SKM-1 treated with dmso at 0.1 percent for 144 hours (cell line): ENCODE data around the gene ECI1.

Source experiments
- DNase-seq: peaks from one replicate; lab custom pipeline; 2025; ENCODE audit not compliant: unreplicated experiment; lab: John Stamatoyannopoulos, UW

The ECI1 gene

GRCh38 chr16:2235234-2235651 lies 16.1 kb downstream of the ECI1 start:
- no peak for DNase-seq

GRCh38 chr16:2234813-2235170 lies 16.6 kb downstream of the ECI1 start:
- no peak for DNase-seq

GRCh38 chr16:2233872-2234812 lies 17.2 kb downstream of the ECI1 start:
- no peak for DNase-seq

GRCh38 chr16:2233046-2233775 lies 18.2 kb downstream of the ECI1 start:
- DNase-seq = no peak

- no peak for DNase-seq
Measured at GRCh38 chr16:2232094-2232990, 19.0 kb downstream of the ECI1 start.

GRCh38 chr16:2231016-2231931 lies 20.1 kb downstream of the ECI1 start:
- DNase-seq = no peak

DNA sequence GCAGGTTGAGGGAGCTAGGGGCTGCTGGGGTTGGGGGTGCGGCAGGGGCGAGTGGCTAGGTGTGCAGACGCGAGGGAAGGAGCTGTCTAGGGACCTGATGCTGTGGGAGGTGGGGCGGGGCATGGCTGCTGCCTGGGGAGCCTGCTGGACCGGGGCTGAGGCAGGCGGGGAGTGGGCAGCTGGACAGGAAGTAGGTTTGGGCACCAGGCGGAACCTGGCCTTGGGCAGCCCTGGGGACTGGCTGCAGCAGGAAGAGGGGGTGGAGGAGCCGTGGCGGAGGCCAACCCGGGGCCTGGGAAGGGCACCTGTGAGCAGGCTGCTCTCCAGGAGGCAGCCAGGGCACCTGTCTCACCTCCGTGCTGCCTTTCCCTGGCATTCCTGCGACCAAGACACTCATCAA lies 21.0 kb downstream of the ECI1 start:
- DNase-seq = no peak

GRCh38 chr16:2229632-2230250 lies 21.6 kb downstream of the ECI1 start:
- no peak for DNase-seq

DNA sequence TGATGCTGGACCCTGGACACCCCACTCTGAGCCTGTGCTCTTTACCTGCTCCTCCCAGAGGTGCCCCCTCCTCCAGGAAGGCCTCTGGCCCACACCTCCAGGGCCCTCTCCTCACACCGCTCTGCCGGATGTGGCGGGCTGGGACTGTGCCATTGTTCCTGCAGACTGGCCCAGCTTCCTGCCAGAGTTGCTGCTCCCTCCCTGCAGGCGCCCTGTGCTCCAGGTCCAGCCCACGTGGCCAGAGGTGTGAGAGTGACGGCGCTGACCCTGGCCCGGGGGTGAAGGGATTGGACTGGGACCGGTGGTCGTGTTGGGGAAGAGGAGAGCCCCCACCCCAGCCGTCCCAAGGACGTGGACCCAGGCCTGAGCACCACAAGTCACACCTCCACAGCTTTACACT lies 22.3 kb downstream of the ECI1 start:
- no peak for DNase-seq

DNA sequence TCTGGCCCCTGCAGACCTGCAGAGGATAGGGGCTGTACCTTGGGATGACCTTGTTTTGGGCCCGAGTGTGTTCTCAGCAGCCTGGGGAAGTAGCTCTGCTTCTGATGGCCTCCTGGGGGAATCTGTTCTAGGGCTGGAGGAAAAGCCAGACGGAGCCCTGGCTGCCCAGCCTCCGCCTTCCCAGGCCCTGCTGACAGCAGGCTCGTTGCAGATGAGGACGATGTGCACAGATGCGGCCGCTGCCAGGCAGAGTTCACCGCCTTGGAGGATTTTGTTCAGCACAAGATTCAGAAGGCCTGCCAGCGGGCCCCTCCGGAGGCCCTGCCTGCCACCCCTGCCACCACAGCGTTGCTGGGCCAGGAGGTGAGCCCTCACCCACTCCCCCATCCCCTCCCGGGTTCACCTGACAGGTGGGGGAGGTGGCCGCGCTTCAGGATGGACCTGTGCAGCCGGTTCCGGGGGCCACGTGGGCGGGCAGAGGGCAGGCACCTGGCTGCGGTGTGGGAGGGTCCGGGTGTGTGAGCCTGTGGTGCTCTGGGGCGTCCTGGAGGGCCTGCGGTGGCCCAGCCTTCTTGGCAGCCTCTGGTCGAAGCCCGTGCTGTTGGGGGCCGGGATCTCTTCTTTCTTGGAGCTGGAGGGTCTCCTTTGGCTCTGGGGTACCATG lies 23.1 kb downstream of the ECI1 start:
- no peak for DNase-seq

DNA sequence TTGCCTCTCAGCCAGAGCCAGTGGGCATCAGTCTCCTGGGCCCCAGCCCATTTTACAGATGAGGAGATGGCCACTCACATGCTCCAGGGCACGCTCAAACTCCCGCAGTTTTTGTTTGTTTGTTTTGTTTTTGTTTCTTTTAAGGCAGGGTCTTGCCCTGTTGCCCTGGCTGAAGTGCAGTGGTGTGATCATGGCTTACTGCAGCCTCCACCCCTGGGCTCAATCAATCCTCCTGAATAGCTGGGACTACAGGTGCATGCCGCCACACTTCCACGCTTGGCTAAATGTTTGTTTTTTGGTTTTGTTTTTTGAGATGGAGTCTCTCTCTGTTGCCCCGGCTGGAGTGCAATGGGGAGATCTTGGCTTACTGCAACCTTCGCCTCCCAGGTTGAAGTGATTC lies 24.5 kb downstream of the ECI1 start:
- DNase-seq = no peak

GRCh38 chr16:2226245-2226793 lies 25.1 kb downstream of the ECI1 start:
- no peak for DNase-seq

DNA sequence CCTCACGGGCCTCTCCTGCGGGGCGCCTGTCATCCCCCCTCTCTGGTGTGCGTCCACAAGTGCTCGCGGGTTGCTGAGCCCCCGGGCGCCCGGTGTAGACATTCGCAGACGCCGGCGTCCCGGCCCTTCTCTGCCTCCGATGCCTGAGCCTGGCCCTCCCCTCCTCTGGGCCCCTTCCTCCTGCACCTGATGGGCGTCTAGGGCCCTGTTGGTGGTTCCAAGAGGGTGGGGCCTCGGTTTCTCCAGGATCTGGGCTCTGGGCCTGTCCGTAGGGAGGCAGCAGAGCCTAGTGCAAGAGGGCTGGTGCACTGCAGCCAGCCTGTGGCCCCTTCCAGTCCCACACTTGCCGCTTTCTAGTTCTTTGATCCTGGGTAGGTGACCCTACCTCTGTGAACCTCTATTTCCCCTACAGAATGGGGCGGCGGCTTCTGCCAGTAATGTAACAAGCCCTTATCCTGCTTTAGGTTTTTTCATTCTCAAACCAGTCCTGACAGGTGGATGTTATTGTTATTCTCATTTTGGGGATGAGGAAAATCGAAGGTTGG lies 27.4 kb downstream of the ECI1 start:
- no peak for DNase-seq

GRCh38 chr16:2223221-2223941 lies 28.0 kb downstream of the ECI1 start, which contains the start of gene E4F1:
E4F1 (plus strand) TSS chr16:2223591; CDS start chr16:2223614, 23 bp downstream.
- peak; percentile 98 for DNase-seq

- no peak for DNase-seq
Measured at GRCh38 chr16:2216330-2216729, 35.1 kb downstream of the ECI1 start.

GRCh38 chr16:2214719-2214968 lies 36.7 kb downstream of the ECI1 start, which contains the start of gene PGP:
PGP (minus strand) TSS chr16:2214840; CDS start chr16:2214777, 63 bp downstream.
- DNase-seq = no peak

GRCh38 chr16:2213817-2214718 lies 37.3 kb downstream of the ECI1 start:
- no peak for DNase-seq
